GM18499 (cell line): Measurements from ENCODE around the gene SEMA5A.

ENCODE experiments used
- ATAC-seq: cut with Tn5 transposase; IDR thresholded peaks from one replicate; pipeline ENCODE4 v1.9.1; 2021; ENCODE audit warnings: moderate number of reproducible peaks; ENCODE audit not compliant: insufficient read depth, unreplicated experiment

The SEMA5A gene

GRCh38 chr5:9297134-9297533 is 248.7 kb downstream of the SEMA5A start:
- no peak for ATAC-seq

GRCh38 chr5:9295466-9295801 is 250.4 kb downstream of the SEMA5A start:
- ATAC-seq = no peak

GRCh38 chr5:9294793-9295465 is 250.9 kb downstream of the SEMA5A start:
- ATAC-seq = no peak

- ATAC-seq = no peak
Measured at GRCh38 chr5:9288234-9288633, 257.6 kb downstream of the SEMA5A start.

GRCh38 chr5:9284781-9285307 is 261.0 kb downstream of the SEMA5A start:
- ATAC-seq = no peak

GRCh38 chr5:9284272-9284671 is 261.6 kb downstream of the SEMA5A start:
- ATAC-seq = no peak

- ATAC-seq = no peak
Measured at GRCh38 chr5:9283473-9283872, 262.4 kb downstream of the SEMA5A start.

GRCh38 chr5:9283021-9283420 is 262.9 kb downstream of the SEMA5A start:
- no peak for ATAC-seq

- ATAC-seq = no peak
Measured at GRCh38 chr5:9282211-9282610, 263.7 kb downstream of the SEMA5A start.

- no peak for ATAC-seq
Measured at GRCh38 chr5:9279774-9280173, 266.1 kb downstream of the SEMA5A start.

- ATAC-seq = no peak
Measured at GRCh38 chr5:9278921-9279603, 266.8 kb downstream of the SEMA5A start.

- no peak for ATAC-seq
Measured at GRCh38 chr5:9269014-9269413, 276.9 kb downstream of the SEMA5A start.

- ATAC-seq = no peak
Measured at GRCh38 chr5:9268226-9268625, 277.6 kb downstream of the SEMA5A start.

- ATAC-seq = no peak
Measured at GRCh38 chr5:9265441-9266287, 280.2 kb downstream of the SEMA5A start.

- ATAC-seq = no peak
Measured at GRCh38 chr5:9264301-9264700, 281.6 kb downstream of the SEMA5A start.

- no peak for ATAC-seq
Measured at GRCh38 chr5:9263656-9264055, 282.2 kb downstream of the SEMA5A start.

- ATAC-seq = no peak
Measured at GRCh38 chr5:9251379-9251980, 294.4 kb downstream of the SEMA5A start.

GRCh38 chr5:9249231-9249630 is 296.6 kb downstream of the SEMA5A start:
- ATAC-seq = no peak

GRCh38 chr5:9245071-9245470 is 300.8 kb downstream of the SEMA5A start:
- ATAC-seq = no peak

- ATAC-seq = no peak
Measured at GRCh38 chr5:9244417-9244816, 301.5 kb downstream of the SEMA5A start.
